A549 (cell line): Measurements from ENCODE around the gene VRK2.

Experiments used
- CHD4 ChIP-seq: fragments of 200-600 bp; sonication (generic); IDR thresholded peaks from 2 replicates; pipeline ENCODE4 v1.6.1; 2016; ENCODE audit warnings: antibody characterized with exemption, mild to moderate bottlenecking, borderline replicate concordance
- JUN ChIP-seq, 2 experiments: fragments of >200 bp; sonication (Bioruptor Twin); formaldehyde crosslinking; IDR thresholded peaks; 2 replicates in 1 of 2; 3 replicates in 1 of 2; pipeline ENCODE4 v1.6.1; 2016 to 2017
- POLR2A ChIP-seq: IDR thresholded peaks from 2 replicates; pipeline ENCODE4 v1.6.1; 2012; ENCODE audit warnings: mild to moderate bottlenecking, low read length
- RAD21 ChIP-seq, 2 experiments: fragments of >200 bp in 1 of 2; sonication (Bioruptor Twin) in 1 of 2; formaldehyde crosslinking in 1 of 2; IDR thresholded peaks in 1 of 2; conservative IDR thresholded peaks in 1 of 2; 2 replicates in 1 of 2; 3 replicates in 1 of 2; pipeline ENCODE4 v1.6.1; 2012 to 2018; ENCODE audit warnings: inconsistent platforms in 1 of 2
- REST ChIP-seq: fragments of 200-600 bp; sonication (generic); IDR thresholded peaks from 2 replicates; pipeline ENCODE4 v1.6.1; 2016; ENCODE audit warnings: antibody characterized with exemption, mild to moderate bottlenecking, moderate library complexity
- RNF2 ChIP-seq: fragments of 200-600 bp; sonication (generic); IDR thresholded peaks from 2 replicates; pipeline ENCODE4 v1.6.1; 2016; ENCODE audit warnings: low read depth, mild to moderate bottlenecking, antibody characterized with exemption, moderate library complexity, borderline replicate concordance
- TP53 ChIP-seq: fragments of 250-450 bp; sonication (Bioruptor Pico); IDR thresholded peaks from 2 replicates; pipeline ENCODE4 v1.5.0; 2021; ENCODE audit warnings: mild to moderate bottlenecking, moderate library complexity
- TF ChIP-seq, protein P1 (sequence below): IDR thresholded peaks from 2 replicates; pipeline ENCODE4 v1.6.1; 2012
- TF ChIP-seq, protein P2 (sequence below): fragments of >200 bp; sonication (Bioruptor Twin); formaldehyde crosslinking; IDR thresholded peaks from 3 replicates; pipeline ENCODE4 v1.5.1; 2016
- TF ChIP-seq, protein P3 (sequence below): fragments of 250-450 bp; sonication (Bioruptor Pico); IDR thresholded peaks from 2 replicates; pipeline ENCODE4 v1.5.0; 2021; ENCODE audit warnings: mild to moderate bottlenecking, moderate library complexity, borderline replicate concordance
- TF ChIP-seq, protein P4 (sequence below): IDR thresholded peaks from 2 replicates; pipeline ENCODE4 v1.6.1; 2012; ENCODE audit warnings: low read depth, borderline replicate concordance

- TF ChIP-seq RNF2 (no peak), RAD21 (conservative IDR thresholded peaks at IDR 0.05 in 1 of 2, IDR thresholded peaks at IDR 0.05 in 1 of 2) (no peak), POLR2A (no peak), JUN (IDR thresholded peaks at IDR 0.05) (no peak), REST (no peak), TP53 (CRISPR knock-in tag) (no peak), CHD4 (no peak)
- TF ChIP-seq, protein P1, sequence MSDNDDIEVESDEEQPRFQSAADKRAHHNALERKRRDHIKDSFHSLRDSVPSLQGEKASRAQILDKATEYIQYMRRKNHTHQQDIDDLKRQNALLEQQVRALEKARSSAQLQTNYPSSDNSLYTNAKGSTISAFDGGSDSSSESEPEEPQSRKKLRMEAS = no peak
- TF ChIP-seq, protein P2, sequence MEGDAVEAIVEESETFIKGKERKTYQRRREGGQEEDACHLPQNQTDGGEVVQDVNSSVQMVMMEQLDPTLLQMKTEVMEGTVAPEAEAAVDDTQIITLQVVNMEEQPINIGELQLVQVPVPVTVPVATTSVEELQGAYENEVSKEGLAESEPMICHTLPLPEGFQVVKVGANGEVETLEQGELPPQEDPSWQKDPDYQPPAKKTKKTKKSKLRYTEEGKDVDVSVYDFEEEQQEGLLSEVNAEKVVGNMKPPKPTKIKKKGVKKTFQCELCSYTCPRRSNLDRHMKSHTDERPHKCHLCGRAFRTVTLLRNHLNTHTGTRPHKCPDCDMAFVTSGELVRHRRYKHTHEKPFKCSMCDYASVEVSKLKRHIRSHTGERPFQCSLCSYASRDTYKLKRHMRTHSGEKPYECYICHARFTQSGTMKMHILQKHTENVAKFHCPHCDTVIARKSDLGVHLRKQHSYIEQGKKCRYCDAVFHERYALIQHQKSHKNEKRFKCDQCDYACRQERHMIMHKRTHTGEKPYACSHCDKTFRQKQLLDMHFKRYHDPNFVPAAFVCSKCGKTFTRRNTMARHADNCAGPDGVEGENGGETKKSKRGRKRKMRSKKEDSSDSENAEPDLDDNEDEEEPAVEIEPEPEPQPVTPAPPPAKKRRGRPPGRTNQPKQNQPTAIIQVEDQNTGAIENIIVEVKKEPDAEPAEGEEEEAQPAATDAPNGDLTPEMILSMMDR = no peak
- TF ChIP-seq, protein P3, sequence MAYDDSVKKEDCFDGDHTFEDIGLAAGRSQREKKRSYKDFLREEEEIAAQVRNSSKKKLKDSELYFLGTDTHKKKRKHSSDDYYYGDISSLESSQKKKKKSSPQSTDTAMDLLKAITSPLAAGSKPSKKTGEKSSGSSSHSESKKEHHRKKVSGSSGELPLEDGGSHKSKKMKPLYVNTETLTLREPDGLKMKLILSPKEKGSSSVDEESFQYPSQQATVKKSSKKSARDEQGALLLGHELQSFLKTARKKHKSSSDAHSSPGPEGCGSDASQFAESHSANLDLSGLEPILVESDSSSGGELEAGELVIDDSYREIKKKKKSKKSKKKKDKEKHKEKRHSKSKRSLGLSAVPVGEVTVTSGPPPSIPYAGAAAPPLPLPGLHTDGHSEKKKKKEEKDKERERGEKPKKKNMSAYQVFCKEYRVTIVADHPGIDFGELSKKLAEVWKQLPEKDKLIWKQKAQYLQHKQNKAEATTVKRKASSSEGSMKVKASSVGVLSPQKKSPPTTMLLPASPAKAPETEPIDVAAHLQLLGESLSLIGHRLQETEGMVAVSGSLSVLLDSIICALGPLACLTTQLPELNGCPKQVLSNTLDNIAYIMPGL (CRISPR knock-in tag) = no peak
- TF ChIP-seq, protein P4, sequence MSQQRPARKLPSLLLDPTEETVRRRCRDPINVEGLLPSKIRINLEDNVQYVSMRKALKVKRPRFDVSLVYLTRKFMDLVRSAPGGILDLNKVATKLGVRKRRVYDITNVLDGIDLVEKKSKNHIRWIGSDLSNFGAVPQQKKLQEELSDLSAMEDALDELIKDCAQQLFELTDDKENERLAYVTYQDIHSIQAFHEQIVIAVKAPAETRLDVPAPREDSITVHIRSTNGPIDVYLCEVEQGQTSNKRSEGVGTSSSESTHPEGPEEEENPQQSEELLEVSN = no peak
Observed at GRCh38 chr2:58101500-58101899, 54.9 kb downstream of the VRK2 start.
